Gastrocnemius medialis (tissue), 4 donors: ENCODE results near the gene OGFOD2.

Source experiments
- POLR2A ChIP-seq, 2 donors: fragments of 450-650 bp; IDR thresholded peaks; one replicate each; pipeline ENCODE4 v1.6.1; 2017; ENCODE audit warnings: antibody characterized with exemption in 2 of 2, mild to moderate bottlenecking in 2 of 2, moderate library complexity in 2 of 2
- TF ChIP-seq, protein P1 (sequence below), 5 experiments: fragments of 450-650 bp in 3 of 5; fragments of 200-600 bp in 2 of 5; sonication (generic) in 2 of 5; IDR thresholded peaks in 4 of 5; conservative IDR thresholded peaks in 1 of 5; 1 replicate in 4 of 5; 2 replicates in 1 of 5; pipeline ENCODE4 v1.5.1; 2016 to 2019; ENCODE audit warnings: antibody characterized with exemption in 5 of 5, mild to moderate bottlenecking in 3 of 5, moderate library complexity in 3 of 5

- TF ChIP-seq, protein P1, sequence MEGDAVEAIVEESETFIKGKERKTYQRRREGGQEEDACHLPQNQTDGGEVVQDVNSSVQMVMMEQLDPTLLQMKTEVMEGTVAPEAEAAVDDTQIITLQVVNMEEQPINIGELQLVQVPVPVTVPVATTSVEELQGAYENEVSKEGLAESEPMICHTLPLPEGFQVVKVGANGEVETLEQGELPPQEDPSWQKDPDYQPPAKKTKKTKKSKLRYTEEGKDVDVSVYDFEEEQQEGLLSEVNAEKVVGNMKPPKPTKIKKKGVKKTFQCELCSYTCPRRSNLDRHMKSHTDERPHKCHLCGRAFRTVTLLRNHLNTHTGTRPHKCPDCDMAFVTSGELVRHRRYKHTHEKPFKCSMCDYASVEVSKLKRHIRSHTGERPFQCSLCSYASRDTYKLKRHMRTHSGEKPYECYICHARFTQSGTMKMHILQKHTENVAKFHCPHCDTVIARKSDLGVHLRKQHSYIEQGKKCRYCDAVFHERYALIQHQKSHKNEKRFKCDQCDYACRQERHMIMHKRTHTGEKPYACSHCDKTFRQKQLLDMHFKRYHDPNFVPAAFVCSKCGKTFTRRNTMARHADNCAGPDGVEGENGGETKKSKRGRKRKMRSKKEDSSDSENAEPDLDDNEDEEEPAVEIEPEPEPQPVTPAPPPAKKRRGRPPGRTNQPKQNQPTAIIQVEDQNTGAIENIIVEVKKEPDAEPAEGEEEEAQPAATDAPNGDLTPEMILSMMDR (IDR thresholded peaks at IDR 0.05 in 4 of 5, conservative IDR thresholded peaks at IDR 0.05 in 1 of 5): no peak
- no peak for TF ChIP-seq POLR2A (IDR thresholded peaks at IDR 0.05)
These were observed 2.8 kb downstream of the OGFOD2 start for GRCh38 chr12:122977655-122978392.
